Left ventricle myocardium inferior (tissue), 1 donor: ENCODE measurements around the gene NDUFAF2. TPM values are rescaled to one million over a fixed set of nuclear protein-coding genes. Genes with fewer than 3 reads are reported as not detected.

Experiments used
- DNase-seq: peaks from one replicate; pipeline ENCODE4 v3.0.0-alpha.2; 2020
- H3K27ac ChIP-seq: fragments of 200-600 bp; replicated peaks from 2 replicates; pipeline ENCODE4 v1.8.0; 2021
- H3K27me3 ChIP-seq: fragments of 200-600 bp; 2 replicates; pipeline ENCODE4 v1.8.0; 2021; ENCODE audit warnings: low read depth
- H3K36me3 ChIP-seq: fragments of 200-600 bp; 2 replicates; pipeline ENCODE4 v1.8.0; 2021
- H3K4me1 ChIP-seq: fragments of 200-600 bp; 2 replicates; pipeline ENCODE4 v1.8.0; 2021
- H3K4me3 ChIP-seq: fragments of 200-600 bp; 2 replicates; pipeline ENCODE4 v1.8.0; 2021; ENCODE audit warnings: mild to moderate bottlenecking, moderate library complexity
- H3K9me3 ChIP-seq: fragments of 200-600 bp; replicated peaks from 2 replicates; pipeline ENCODE4 v1.8.0; 2021
- CTCF ChIP-seq: fragments of 200-600 bp; IDR thresholded peaks from 2 replicates; pipeline ENCODE4 v1.8.0; 2021; ENCODE audit warnings: antibody characterized with exemption, mild to moderate bottlenecking, borderline replicate concordance
- intact Hi-C: fragments of 100-400 bp; cut with micrococcal nuclease; formaldehyde crosslinking; loops from one replicate; pipeline ENCODE4 v1.11.0; 2022
- total RNA-seq: library from RNA; stranded (reverse); fragmentation: NEBNext Ultra II Directional; extraction: Animal tissue kit (Norgen Biotek cat#: 25700); gene quantifications from one replicate; pipeline ENCODE4 v1.2.1, GENCODE V29; 2021
- donor health status: DM: no; HTN: yes; CAD: no; lungs with severe emphysema.

The NDUFAF2 gene
- total RNA-seq, 1 donor from 2014 or later = 37.6 TPM

- intact Hi-C loops = no loop called here
- no peak overlapping the region for H3K27ac ChIP-seq
- no peak overlapping the region for H3K4me3 ChIP-seq
- TF ChIP-seq CTCF = no peak
- no peaks in the 10 kb centered on the region for H3K27me3 ChIP-seq
- H3K4me1 ChIP-seq = no peaks in the 10 kb centered on the region
- DNase-seq = no peak
- no peaks in the 10 kb centered on the region for H3K36me3 ChIP-seq
- no peaks in the 10 kb centered on the region for H3K9me3 ChIP-seq
Measured at GRCh38 chr5:61137835-61138234, 192.8 kb downstream of the NDUFAF2 start.

GRCh38 chr5:61139094-61139873 lies 194.3 kb downstream of the NDUFAF2 start:
- no peak for DNase-seq
- intact Hi-C loops = no loop called here

GRCh38 chr5:61139931-61140330 lies 194.9 kb downstream of the NDUFAF2 start:
- Histone ChIP-seq H3K4me3 (no peak overlapping the region), H3K36me3 (no peaks in the 10 kb centered on the region), H3K9me3 (no peaks in the 10 kb centered on the region), H3K4me1 (no peaks in the 10 kb centered on the region), H3K27ac (no peak overlapping the region), H3K27me3 (no peaks in the 10 kb centered on the region)
- intact Hi-C loops = no loop called here
- TF ChIP-seq CTCF = no peak
- DNase-seq = no peak

More at GRCh38 chr5:61139094-61139873, 194.3 kb downstream of the NDUFAF2 start:
- Histone ChIP-seq H3K4me1 (no peaks in the 10 kb centered on the region), H3K4me3 (no peak overlapping the region), H3K9me3 (no peaks in the 10 kb centered on the region), H3K27ac (no peak overlapping the region), H3K27me3 (no peaks in the 10 kb centered on the region), H3K36me3 (no peaks in the 10 kb centered on the region)
- TF ChIP-seq CTCF = no peak

GRCh38 chr5:61141801-61142200 lies 196.8 kb downstream of the NDUFAF2 start:
- no peaks in the 10 kb centered on the region for H3K36me3 ChIP-seq
- no peak for TF ChIP-seq CTCF
- peaks cover 2% of the 10 kb centered on the region for H3K9me3 ChIP-seq
- H3K27ac ChIP-seq = no peak overlapping the region
- no peak for DNase-seq
- no peaks in the 10 kb centered on the region for H3K27me3 ChIP-seq
- H3K4me1 ChIP-seq = no peaks in the 10 kb centered on the region
- no peak overlapping the region for H3K4me3 ChIP-seq
- intact Hi-C loops = no loop called here

- Histone ChIP-seq H3K4me3 (no peak overlapping the region), H3K36me3 (no peaks in the 10 kb centered on the region), H3K27ac (no peak overlapping the region), H3K9me3 (peaks cover 6% of the 10 kb centered on the region), H3K4me1 (no peaks in the 10 kb centered on the region), H3K27me3 (no peaks in the 10 kb centered on the region)
- intact Hi-C loops = no loop called here
- no peak for DNase-seq
- TF ChIP-seq CTCF = no peak
Measured at GRCh38 chr5:61142391-61142790, 197.4 kb downstream of the NDUFAF2 start.
